Keratinocyte (primary cell): ENCODE results near the gene SLC5A2.

Source experiments
- EZH2 ChIP-seq: IDR thresholded peaks from one replicate; pipeline ENCODE4 v1.6.1; 2012; ENCODE audit warnings: inconsistent platforms, mild to moderate bottlenecking, low read length, moderate library complexity
- TF ChIP-seq, protein P1 (sequence below), 3 experiments: IDR thresholded peaks in 1 of 3; conservative IDR thresholded peaks in 1 of 3; optimal IDR thresholded peaks in 1 of 3; 2 replicates in 2 of 3; 3 replicates in 1 of 3; pipeline versions ENCODE3 to v1.5.1; 2011; ENCODE audit warnings: low read length in 3 of 3, mild to moderate bottlenecking in 3 of 3, moderate library complexity in 2 of 3, control low read depth in 1 of 3, inconsistent platforms in 1 of 3; ENCODE audit not compliant: insufficient read depth in 2 of 3; ENCODE audit errors: extremely low read depth in 1 of 3

DNA sequence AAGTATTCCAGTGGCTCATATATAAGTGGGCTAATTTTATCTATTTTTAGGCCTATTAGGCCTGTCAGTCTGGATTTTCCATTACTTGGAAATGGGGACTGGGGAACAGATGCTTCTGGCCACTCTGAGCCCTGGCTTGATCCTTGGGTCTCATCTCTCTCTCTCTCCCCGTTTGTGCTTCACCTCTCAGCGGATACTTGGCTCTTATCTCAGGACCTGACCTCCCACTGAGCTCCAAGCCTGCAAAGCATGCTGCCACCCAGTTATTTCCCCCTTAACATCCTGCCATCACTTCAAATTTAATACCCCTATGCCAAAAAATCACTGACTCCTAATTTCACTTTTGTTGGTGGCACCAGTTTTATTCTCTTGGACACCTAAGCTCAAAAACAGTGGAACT is 44.5 kb upstream of the SLC5A2 start:
- TF ChIP-seq EZH2: no peak
- TF ChIP-seq, protein P1, sequence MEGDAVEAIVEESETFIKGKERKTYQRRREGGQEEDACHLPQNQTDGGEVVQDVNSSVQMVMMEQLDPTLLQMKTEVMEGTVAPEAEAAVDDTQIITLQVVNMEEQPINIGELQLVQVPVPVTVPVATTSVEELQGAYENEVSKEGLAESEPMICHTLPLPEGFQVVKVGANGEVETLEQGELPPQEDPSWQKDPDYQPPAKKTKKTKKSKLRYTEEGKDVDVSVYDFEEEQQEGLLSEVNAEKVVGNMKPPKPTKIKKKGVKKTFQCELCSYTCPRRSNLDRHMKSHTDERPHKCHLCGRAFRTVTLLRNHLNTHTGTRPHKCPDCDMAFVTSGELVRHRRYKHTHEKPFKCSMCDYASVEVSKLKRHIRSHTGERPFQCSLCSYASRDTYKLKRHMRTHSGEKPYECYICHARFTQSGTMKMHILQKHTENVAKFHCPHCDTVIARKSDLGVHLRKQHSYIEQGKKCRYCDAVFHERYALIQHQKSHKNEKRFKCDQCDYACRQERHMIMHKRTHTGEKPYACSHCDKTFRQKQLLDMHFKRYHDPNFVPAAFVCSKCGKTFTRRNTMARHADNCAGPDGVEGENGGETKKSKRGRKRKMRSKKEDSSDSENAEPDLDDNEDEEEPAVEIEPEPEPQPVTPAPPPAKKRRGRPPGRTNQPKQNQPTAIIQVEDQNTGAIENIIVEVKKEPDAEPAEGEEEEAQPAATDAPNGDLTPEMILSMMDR (optimal IDR thresholded peaks at IDR 0.05 in 1 of 3, IDR thresholded peaks at IDR 0.05 in 1 of 3, conservative IDR thresholded peaks at IDR 0.05 in 1 of 3; ENCODE audit: extremely low read depth in 1 of 3, insufficient read depth in 2 of 3, low read length in 3 of 3): no peak
